Measurements from ENCODE around the gene IL1RAPL2. TPM values are rescaled to one million over a fixed set of nuclear protein-coding genes. Genes with fewer than 3 reads are reported as not detected.

IL1RAPL2 gene
- total RNA-seq, 4 donors from 2014 or later = 0.50 to 1.3 (median 0.67) TPM

DNA sequence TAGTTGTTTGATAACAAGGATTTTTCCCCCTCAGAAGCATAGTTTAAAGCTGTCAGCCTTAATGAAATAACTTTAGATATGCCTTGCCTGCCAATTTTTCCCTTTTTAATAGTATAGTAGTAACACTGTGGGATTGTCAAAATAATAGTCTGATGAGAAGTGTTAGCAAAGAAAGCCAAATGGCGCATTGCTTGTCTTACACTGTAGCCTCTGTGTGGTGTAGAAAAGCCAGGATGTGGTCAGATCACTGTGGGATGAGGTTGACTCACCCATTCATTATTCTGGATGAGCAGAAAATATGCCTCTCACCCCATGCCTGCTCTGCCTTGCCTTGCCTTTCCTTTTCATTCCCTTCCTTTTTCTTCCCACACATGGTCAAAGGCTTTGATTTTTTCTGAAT is 998.5 kb downstream of the IL1RAPL2 start:
- Histone ChIP-seq H3K4me3 (no peak overlapping the region), H3K4me1 (no peaks in the 10 kb centered on the region), H3K36me3 (no peaks in the 10 kb centered on the region), H3K27ac (replicated peaks in 1 of 4) (no peak overlapping the region), H3K9me3 (no peaks in the 10 kb centered on the region), H3K27me3 (no peaks in the 10 kb centered on the region)
- intact Hi-C loops (cut with DNase I) = no loop called here
- no peak for TF ChIP-seq POLR2AphosphoS5 (IDR thresholded peaks at IDR 0.05)
- no peak for TF ChIP-seq EP300 (IDR thresholded peaks at IDR 0.05)
- no peak for TF ChIP-seq POLR2A (IDR thresholded peaks at IDR 0.05; ENCODE audit: low read depth)
- no peak for TF ChIP-seq CTCF (IDR thresholded peaks at IDR 0.05)
- 56% methylated on average over 1 of the region's 1 CpG for WGBS
- DNase-seq (ENCODE audit: extremely low spot score) = no peak

DNA sequence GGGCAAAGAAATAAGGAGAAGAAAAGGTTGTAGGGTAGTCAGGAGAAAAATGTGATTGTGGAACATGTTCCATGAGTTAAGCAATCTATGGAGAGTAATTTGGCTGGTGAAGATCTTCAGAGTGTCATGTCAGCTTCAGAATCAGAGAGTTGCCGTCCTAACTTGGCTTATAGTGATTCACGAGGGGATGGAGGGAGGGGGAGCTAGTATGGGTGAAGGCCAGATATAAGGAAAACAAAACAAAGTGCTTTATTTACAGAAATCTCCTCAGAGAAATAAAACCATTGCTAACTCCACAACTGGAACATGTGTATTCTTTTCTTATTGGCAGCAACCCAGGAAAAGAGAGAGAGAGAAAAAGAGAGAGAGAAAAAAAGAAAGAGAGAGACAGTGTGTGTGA is 999.9 kb downstream of the IL1RAPL2 start:
- intact Hi-C loops (cut with DNase I) = no loop called here
- no peak for DNase-seq (ENCODE audit: extremely low spot score)
- no peak overlapping the region for H3K27ac ChIP-seq (replicated peaks in 1 of 4)
- no peaks in the 10 kb centered on the region for H3K9me3 ChIP-seq
- no peaks in the 10 kb centered on the region for H3K4me1 ChIP-seq
- WGBS = 58% methylated on average over 2 of the region's 2 CpGs
- TF ChIP-seq CTCF (IDR thresholded peaks at IDR 0.05) = no peak
- TF ChIP-seq POLR2AphosphoS5 (IDR thresholded peaks at IDR 0.05) = no peak
- no peak for TF ChIP-seq POLR2A (IDR thresholded peaks at IDR 0.05; ENCODE audit: low read depth)
- no peak for TF ChIP-seq EP300 (IDR thresholded peaks at IDR 0.05)
- no peaks in the 10 kb centered on the region for H3K36me3 ChIP-seq
- H3K4me3 ChIP-seq = no peak overlapping the region
- peaks cover 0 to 2% (median 0%) of the 10 kb centered on the region in 4 donors for H3K27me3 ChIP-seq

GRCh38 chrX:105567082-105567481 is 1001.1 kb downstream of the IL1RAPL2 start:
- H3K27me3 ChIP-seq = peaks cover 0 to 3% (median 0%) of the 10 kb centered on the region in 4 donors
- DNase-seq (ENCODE audit: extremely low spot score) = no peak
- no peak overlapping the region for H3K4me3 ChIP-seq
- no peaks in the 10 kb centered on the region for H3K36me3 ChIP-seq
- TF ChIP-seq POLR2AphosphoS5 (IDR thresholded peaks at IDR 0.05) (no peak), CTCF (IDR thresholded peaks at IDR 0.05) (no peak), POLR2A (IDR thresholded peaks at IDR 0.05; ENCODE audit: low read depth) (no peak), EP300 (IDR thresholded peaks at IDR 0.05) (no peak)
- intact Hi-C loops (cut with DNase I) = no loop called here
- no peaks in the 10 kb centered on the region for H3K9me3 ChIP-seq
- H3K27ac ChIP-seq (replicated peaks in 1 of 4) = no peak overlapping the region
- H3K4me1 ChIP-seq = no peaks in the 10 kb centered on the region

- intact Hi-C loops (cut with DNase I) = no loop called here
Observed at GRCh38 chrX:105608745-105609144, 1042.7 kb downstream of the IL1RAPL2 start.

More at GRCh38 chrX:105608745-105609144, 1042.7 kb downstream of the IL1RAPL2 start:
- Histone ChIP-seq H3K27me3 (no peaks in the 10 kb centered on the region), H3K4me3 (no peak overlapping the region), H3K9me3 (no peaks in the 10 kb centered on the region), H3K36me3 (no peaks in the 10 kb centered on the region), H3K27ac (replicated peaks in 1 of 4) (no peak overlapping the region), H3K4me1 (no peaks in the 10 kb centered on the region)
- 56% methylated on average over 2 of the region's 2 CpGs for WGBS
- no peak for DNase-seq (ENCODE audit: extremely low spot score)
- no peak for TF ChIP-seq CTCF (IDR thresholded peaks at IDR 0.05)
- no peak for TF ChIP-seq POLR2A (IDR thresholded peaks at IDR 0.05; ENCODE audit: low read depth)
- no peak for TF ChIP-seq POLR2AphosphoS5 (IDR thresholded peaks at IDR 0.05)
- TF ChIP-seq EP300 (IDR thresholded peaks at IDR 0.05) = no peak

All from esophagus muscularis mucosa (tissue), 4 donors.